HG03039 (cell line): ENCODE measurements around the gene CHST9.
"Not testable (repeated sequence)": the region's sequence is repeated elsewhere in the genome, so short reads cannot be mapped to it uniquely, and the experiment has no call there.

Source experiments
- ATAC-seq: cut with Tn5 transposase; IDR thresholded peaks from one replicate; pipeline ENCODE4 v1.9.1; 2021; ENCODE audit warnings: mild to moderate bottlenecking, moderate library complexity; ENCODE audit not compliant: unreplicated experiment

Gene CHST9

DNA sequence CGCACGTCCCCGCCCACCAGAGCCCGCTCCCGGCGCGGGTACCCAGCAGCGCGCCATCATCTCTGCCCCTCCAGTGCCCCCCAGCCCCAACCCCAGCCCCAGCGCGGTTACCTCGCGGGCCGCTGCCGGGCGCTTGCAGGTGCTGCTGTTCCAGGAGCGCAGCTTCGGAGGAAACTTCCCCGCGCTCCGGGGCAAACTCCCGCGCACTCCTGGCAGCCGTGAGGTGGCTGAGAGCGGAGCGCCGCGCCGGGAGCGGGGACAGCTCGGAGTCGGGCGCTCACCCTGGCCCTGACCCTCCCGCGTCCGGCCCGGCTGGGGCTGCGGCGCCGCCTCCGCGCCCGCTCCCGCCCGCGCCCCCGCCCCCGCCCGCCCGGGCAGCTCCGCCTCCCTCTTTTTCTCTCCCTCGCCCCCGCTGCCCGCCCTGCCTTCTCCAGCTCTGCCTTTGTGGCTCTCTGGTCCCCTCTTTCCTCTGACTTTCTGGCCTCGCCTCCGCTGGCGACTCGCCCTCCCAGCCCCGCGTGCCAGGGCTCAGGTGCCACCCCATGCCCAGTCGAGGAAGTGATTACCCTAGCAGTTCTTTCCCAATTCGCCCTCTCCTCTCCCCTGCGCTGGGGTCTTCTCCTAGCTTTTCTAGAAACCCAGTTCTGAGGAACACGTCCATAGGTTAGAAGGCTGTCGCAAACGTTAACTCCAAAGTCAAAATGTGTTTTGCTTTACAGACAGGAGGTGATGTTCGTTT lies at the start of gene CHST9:
Gene CHST9 (minus strand): TSS at position 284 of the 739 bp plus-strand sequence. CDS start 42,499 bp downstream, outside the sequence.
- no peak for ATAC-seq

- ATAC-seq = not testable (repeated sequence)
These were observed 47.2 kb upstream of the CHST9 start for GRCh38 chr18:27232355-27232754.

- ATAC-seq = not testable (repeated sequence)
These were observed 46.6 kb upstream of the CHST9 start for GRCh38 chr18:27231671-27232070.

DNA sequence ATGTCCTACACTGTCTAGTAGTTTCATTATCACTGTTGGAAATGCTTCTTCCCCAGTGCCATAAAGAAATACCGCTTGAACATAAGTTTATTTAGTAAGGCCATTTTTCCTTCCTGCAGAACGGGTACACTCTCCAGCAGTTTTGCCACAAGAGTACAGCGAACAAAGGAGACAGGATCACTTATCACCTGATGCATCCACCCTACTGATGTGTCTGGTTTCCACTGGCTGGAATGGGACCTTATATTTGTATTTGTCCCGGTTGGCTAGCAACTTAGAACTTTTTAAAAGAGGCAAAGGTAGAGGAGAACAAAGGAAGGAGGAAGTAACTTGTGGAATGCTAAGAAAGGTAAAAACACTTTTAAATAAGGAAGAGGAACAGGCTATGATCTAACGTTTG lies 46.1 kb upstream of the CHST9 start:
- ATAC-seq = not testable (repeated sequence)

DNA sequence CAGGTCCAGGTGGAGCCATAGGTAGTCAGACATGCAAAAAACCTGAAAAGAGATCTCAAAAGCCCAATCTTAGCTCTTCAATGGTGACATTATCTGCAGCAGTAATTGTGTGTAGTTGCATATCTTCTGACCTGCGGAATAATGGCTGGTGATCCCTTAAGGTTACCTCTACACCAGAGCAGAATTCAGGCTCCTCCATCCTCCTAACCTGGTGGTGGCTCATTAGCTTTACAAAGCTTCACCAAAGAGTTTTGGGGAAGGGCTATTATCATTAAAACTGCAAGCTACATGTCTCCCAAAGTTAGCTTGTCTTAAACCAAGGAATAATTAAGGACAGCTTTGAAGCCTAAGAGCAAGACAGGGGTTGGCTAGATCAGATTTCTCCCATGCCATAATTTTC lies 42.6 kb upstream of the CHST9 start:
- ATAC-seq = no peak

GRCh38 chr18:27226556-27227075 lies 41.5 kb upstream of the CHST9 start:
- no peak for ATAC-seq

DNA sequence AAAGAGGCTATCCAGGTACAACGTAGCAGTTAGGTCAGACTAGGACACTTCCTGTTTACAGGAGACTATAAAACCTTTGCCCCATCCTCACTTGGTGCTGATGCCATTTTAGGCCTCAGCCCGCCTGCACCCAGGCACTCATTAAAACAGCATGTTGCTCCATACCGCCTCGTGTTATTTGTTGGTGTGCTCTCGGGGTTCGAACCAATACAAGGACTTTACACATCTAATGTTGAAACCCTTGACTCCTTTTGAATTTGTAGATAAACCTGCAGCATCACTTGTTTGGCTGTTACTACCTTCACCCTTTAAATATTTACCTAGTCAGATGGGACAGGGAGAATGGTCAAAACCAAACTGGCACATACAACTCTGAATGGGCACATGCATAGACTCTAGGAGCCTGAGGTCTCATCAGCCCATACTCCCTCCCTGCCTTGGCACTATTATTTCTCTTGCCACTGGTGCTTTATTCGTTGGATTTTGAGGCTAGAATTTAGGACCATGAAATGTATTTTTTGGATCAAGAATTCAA lies 40.9 kb upstream of the CHST9 start:
- ATAC-seq = no peak

DNA sequence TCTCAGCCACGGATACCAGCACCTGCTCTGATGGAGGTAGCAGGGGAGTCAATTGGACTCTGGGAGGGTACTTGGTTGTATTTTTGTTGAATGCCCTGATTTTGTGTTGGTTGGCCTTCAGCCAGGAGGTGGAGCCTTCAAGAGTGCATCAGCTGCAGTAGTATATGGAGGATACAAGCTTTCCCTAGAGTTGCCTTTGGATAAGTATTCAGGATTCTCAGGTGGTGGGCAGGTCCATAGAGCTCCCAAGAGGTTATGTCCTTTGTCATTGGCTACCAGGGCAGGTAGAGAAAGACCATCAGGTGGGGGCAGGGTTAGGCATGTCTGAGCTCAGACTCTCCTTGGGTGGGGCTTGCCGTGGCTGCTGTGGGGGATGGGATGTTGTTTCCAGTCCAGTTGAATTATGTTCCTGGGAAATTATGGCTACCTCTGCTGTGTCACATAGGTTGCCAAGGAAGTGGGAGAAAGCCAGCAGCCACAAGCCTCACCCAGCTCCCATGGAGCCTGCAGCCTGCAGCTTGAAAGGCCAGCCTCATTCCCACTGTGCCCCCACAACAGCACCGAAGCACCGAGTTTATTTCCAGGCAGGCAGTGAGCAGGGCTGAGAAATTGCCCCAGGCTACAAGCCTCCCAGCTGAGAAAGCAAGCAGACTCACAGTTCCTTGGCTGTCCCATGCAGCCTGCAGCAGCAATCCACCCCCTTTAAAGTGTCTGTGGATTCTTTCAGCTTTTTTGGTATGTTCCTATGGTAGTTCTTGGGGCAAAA lies 38.6 kb upstream of the CHST9 start:
- no peak for ATAC-seq

GRCh38 chr18:27214831-27215230 lies 29.7 kb upstream of the CHST9 start:
- no peak for ATAC-seq

DNA sequence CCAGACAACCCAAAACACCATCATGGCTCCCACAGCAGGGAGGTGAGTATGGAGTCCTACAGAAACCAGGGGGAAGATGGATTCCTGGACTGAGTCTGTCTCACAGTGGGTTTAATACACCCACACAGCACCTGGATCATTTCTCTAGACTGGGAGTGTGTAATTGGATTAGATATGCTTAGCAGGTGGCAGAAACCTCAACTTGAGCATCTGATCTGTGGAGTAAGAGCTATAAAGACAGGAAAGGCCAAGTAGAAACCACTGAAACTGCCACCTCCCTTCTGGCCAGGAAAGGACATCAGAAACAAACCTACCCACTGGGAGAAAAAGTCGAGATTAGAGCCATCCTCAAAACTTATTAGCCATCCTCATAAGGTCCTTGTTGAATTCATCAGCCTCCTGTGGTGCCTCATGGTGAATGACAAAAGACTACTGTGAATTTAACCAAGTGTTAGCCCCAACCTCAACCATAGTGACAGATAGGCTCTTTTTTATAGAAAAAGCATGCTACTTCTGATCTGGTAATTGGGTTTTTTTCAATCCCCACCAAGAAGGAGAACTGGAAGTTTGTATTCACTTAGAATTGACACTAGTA lies 28.1 kb upstream of the CHST9 start:
- no peak for ATAC-seq

GRCh38 chr18:27211569-27211968 lies 26.5 kb upstream of the CHST9 start:
- ATAC-seq = no peak

GRCh38 chr18:27206411-27206810 lies 21.3 kb upstream of the CHST9 start:
- no peak for ATAC-seq

DNA sequence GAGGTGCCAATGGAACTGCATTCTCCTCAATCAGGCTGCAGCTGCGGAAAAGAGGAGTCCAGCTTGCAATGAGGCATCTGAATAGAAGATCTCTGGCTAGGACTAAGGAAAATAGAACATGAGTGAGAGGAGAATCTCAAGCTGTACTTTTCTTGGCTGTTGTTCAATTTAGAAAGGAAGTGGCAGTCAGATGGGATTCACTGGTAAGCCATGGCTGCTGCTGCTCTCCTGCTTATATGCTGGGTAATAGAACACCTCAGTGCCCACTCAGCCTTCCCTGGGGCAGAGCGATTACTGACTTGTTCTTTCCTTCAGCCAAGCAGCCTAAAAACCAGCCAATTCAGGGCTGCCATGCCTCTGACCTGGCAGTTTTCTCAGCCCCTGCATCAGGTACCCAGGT lies 17.6 kb upstream of the CHST9 start:
- ATAC-seq = no peak

GRCh38 chr18:27198036-27198435 lies 12.9 kb upstream of the CHST9 start:
- no peak for ATAC-seq

DNA sequence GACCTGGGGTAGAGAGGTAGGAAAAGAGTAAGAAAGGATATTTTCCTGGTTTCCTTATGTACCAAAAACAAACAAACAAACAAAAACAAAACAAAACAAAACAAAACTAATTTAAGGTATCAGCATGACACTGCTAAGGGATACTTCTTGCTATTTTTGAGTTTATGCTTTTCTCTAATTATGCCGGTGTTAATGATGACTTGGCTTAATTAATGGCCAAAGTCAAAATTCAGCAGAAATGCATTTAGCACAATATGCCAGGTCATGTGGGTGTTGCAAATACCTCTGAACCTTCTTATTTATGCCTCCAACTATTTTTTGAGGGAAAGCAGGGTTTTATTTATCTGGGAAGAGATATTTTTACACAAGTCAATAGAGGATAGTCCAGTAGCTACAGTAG lies 3.2 kb upstream of the CHST9 start:
- ATAC-seq = no peak

DNA sequence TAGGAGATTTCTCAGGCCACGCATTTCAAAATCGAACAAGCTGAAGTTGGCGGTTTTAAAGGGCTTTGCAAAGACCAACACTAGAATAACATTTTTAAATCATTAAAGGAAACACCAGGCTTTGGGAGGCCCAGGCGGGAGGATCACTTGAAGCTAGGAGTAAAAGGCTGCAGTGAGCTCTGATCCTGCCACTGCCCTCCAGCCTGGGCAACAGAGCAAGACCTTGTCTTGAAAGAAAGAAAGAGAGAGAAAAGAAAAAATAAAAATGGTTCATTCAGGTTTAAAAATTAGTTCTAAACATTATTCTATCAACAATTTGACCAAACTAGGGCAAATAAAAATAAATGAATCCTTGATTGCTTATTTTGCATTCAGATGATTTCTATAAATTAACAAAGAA lies 789 bp upstream of the CHST9 start:
- no peak for ATAC-seq

- no peak for ATAC-seq
These were observed 738 bp downstream of the CHST9 start for GRCh38 chr18:27184115-27185024.

DNA sequence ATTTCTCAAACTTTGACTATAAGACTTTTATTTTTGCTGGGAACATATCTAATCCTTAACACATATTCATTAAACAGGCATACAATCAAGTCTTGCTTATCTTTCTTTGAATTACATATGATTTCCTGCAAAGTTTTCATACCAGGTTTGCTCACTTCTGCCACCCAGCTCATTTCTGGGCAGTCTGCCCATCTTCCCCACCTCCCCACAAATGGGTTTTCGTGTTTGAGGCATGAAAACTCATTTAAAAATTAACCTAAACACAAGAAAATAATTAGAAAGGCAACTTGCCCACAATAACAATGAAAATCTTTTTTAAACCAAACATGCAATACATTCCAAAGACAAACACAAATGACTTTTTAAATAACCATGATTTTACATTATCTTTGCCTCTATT lies 3.4 kb downstream of the CHST9 start:
- no peak for ATAC-seq

DNA sequence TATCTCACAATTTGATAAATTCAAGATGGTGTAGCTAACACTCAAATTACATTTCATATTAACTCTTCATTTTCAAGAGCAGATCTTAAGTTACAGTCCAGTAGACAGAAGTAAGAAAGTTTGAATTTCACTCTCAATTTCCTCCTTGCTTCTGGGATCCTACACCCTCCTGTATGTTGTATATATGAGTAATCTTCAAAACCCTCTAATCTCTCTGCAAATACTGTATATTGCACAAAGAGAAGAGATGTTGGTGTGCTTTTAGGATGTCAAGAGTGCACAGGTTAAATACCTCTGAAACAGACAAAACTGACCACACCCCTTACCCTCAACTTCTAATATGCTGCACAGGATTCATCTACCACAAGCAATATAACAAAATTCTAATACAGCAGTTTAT lies 6.7 kb downstream of the CHST9 start:
- no peak for ATAC-seq

DNA sequence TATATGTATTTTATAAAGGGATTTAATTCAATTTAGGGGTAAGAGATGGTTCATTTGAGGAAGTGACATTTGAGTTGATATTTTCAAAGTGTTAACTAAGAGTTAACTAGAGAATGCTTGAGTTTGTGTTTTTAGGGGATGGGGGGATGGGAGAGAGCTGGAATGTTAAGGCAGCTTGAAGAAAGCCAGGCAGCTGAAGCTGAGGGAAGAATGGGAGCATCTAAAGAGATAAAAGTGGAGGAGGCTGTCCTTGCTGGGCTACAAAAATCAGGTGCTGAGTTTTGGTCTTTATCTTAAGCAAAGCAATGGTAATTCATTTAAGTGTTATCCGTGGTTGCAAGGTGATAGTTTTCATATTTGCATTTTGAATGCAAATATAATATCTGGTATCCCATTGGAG lies 9.2 kb downstream of the CHST9 start:
- ATAC-seq = no peak
